IPS-11a (cell line): ENCODE results near the gene CNNM2.

Experiments
- H3K4me3 ChIP-seq: one replicate; pipeline ENCODE4 v1.5.1; 2013; ENCODE audit warnings: low read depth, low read length, control low read depth

The CNNM2 gene

DNA sequence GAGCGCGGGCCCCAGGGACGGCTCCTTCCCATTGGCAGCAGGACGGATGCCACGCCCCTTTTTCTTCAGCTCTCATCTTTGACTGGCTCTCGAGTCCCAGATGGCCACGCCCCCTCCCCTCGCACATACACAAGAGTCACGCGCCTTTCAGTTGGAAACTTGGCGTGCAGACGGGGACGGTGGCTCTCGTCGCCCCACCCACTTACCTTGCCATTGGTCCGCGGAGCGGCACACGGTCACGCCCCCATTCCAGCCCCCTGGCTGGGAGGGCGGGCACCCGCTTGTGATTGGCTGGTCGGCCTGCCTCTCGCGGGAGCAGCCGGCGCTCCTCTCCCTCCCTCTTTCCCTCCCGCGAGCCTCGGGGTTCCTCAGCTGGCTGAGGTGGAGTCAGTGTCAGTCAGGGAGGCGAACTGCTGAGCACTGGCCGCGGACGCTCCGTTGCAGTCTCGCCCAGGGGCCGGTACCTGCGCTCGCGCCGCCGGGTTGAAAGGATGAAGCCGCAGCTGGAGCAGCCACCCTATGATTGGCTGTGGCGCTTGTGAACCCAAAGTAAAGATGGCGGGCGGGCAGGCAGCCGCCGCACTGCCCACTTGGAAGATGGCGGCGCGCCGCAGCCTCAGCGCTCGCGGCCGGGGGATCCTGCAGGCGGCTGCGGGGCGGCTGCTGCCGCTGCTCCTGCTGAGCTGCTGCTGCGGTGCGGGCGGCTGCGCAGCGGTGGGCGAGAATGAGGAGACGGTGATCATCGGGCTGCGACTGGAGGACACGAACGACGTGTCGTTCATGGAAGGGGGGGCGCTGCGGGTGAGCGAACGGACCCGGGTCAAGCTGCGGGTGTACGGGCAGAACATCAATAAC lies at the start of gene CNNM2:
TSS of gene CNNM2 (plus strand) at position 333 of the 855 bp plus-strand sequence. CDS start at position 520, 187 bp downstream.
- H3K4me3 ChIP-seq = peak within 1 kb of the TSS; percentile 90

- peak overlapping the region; percentile 56 for H3K4me3 ChIP-seq
Observed at GRCh38 chr10:102868911-102869257, 49.2 kb upstream of the CNNM2 start.

DNA sequence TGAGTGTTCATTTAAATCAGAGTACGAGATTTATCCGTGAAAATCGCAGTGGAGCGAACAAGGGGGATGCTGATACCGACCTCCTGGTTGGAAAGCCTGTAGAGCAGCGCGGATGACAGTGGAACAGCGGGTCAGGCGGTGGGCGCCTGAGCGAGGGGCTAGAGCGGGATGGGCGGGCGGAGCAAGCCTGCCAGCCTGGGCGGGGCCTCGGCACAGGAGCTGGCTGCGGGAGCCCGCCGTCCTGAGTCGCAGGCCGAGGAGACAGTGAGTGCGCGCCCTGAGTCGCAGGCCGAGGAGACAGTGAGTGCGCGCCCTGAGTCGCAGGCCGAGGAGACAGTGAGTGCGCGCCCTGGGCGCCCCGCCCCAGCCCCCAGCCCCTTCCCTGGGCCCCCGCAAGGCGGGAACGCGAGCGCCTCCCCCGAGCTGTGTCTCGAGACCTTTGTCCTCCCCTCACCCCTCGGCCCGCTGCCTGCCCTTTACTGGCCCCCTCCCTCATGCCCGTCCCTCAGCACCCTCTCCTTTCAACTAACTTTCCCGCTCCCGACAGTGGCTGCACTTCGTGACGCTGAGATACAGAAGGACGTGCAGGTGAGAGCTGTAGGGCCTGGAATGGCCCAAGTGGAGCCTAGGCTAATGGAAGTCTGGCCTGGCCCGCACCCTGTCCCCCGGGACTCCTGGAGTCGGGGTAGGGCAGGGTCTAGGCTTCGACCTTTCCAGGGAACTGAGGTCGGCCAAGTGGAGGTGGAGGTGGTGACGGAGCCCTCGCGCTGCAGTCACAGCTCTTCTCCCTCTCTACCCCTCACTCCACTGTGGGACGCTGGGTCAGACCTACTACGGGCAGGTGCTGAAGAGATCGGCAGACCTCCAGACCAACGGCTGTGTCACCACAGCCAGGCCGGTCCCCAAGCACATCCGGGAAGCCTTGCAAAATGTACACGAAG lies 48.6 kb upstream of the CNNM2 start, which contains the start of gene AS3MT:
TSS of gene AS3MT (plus strand) at position 213 of the 941 bp plus-strand sequence. CDS start at position 336, 123 bp downstream.
- H3K4me3 ChIP-seq = peak within 1 kb of the TSS; percentile 56

DNA sequence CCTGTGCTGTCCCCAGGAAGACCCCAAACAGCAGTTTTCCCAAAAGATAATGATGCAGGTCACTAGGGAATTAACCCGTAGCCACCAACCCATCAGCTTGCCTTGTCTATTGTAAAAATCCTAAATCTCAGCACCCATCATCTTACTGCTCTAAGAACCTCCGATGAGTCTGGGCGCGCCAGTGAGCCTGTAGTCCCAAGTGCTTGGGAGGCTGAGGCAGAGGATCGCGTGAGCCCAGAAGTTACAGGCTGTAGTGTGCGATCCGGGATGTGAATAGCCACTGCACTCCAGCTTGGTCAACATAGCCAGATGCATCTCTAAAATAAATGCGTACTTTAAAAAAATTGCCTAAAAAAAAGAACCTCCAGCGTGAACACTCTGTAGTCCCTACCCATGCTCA lies 47.9 kb upstream of the CNNM2 start:
- peak overlapping the region; percentile 56 for H3K4me3 ChIP-seq

- H3K4me3 ChIP-seq = no peak overlapping the region
Observed at GRCh38 chr10:102872163-102872562, 45.9 kb upstream of the CNNM2 start.

GRCh38 chr10:102876747-102877153 lies 41.3 kb upstream of the CNNM2 start:
- no peak overlapping the region for H3K4me3 ChIP-seq

- no peak overlapping the region for H3K4me3 ChIP-seq
Observed at GRCh38 chr10:102878629-102879028, 39.5 kb upstream of the CNNM2 start.

- H3K4me3 ChIP-seq = no peak overlapping the region
Observed at GRCh38 chr10:102880256-102880655, 37.8 kb upstream of the CNNM2 start.

- H3K4me3 ChIP-seq = no peak overlapping the region
Observed at GRCh38 chr10:102888048-102888447, 30.0 kb upstream of the CNNM2 start.

DNA sequence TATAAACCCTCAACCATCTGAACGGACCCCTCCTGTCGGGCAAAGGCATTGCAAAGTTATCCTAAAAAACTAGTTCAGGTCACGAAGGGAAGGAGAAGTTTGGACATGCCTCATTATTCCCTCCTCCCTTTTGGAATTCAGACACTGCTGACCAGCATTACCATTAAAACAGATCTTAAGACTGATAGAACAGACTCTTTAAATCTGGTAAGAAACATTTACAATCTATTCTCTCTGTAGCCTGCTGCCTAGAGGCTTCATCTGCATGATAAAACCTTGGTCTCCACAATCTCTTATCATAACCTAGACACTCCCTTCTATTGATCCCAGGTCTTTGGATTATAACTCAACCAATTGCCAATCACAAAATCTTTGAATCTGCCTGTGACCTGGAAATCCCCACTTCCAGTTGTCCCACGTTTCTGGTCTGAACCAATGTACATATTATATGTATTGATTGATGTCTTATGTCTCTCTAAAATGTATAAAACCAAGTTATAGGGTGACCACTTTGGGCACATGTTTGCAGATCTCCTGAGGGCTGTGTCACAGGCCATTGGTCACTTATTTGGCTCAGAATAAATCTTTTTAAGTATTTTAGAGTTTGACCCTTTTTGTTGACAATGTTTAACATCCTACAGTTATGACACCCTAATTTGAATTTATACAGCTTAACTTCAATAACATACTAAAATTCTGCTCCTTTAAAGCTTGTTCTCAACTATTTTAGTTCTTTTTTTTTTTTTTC lies 23.5 kb upstream of the CNNM2 start:
- H3K4me3 ChIP-seq = no peak overlapping the region

- H3K4me3 ChIP-seq = no peak overlapping the region
Observed at GRCh38 chr10:102900006-102900405, 18.1 kb upstream of the CNNM2 start.

- H3K4me3 ChIP-seq = no peak overlapping the region
Observed at GRCh38 chr10:102904346-102904745, 13.7 kb upstream of the CNNM2 start.

- H3K4me3 ChIP-seq = no peak overlapping the region
Observed at GRCh38 chr10:102906507-102906906, 11.6 kb upstream of the CNNM2 start.

- H3K4me3 ChIP-seq = no peak overlapping the region
Observed at GRCh38 chr10:102914781-102915180, 3.3 kb upstream of the CNNM2 start.

DNA sequence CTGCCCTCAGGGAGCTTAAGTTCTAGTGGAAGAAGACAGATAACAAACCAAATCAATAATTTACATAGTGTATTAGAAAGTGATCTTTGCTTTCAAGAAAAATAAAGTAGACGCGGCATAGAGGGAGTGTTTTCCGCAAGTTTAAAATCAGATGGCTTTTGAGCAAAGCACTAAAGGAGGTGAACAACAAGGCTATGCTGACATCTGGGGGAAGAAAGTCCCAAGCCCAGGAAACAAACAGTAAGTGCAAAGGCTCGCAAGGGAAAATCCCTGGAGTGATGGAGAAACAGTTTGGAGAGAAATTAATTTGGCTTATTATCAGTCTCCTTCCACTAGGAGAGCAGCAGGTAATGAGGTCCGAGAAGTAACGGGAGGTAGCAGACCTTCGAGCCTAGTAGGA lies 1.9 kb upstream of the CNNM2 start:
- H3K4me3 ChIP-seq = no peak overlapping the region

- peak overlapping the region; percentile 50 for H3K4me3 ChIP-seq
Observed at GRCh38 chr10:102917314-102917961, 656 bp upstream of the CNNM2 start.

DNA sequence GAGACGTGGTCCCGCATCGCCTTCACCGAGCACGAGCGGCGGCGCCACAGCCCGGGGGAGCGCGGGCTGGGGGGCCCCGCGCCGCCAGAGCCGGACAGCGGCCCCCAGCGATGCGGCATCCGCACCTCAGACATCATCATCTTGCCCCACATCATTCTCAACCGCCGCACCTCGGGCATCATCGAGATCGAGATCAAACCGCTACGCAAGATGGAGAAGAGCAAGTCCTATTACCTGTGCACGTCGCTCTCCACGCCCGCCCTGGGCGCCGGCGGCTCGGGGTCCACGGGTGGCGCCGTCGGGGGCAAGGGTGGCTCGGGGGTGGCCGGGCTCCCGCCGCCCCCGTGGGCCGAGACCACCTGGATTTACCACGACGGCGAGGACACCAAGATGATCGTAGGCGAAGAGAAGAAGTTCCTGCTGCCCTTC lies 737 bp downstream of the CNNM2 start:
- peak overlapping the region; percentile 90 for H3K4me3 ChIP-seq

DNA sequence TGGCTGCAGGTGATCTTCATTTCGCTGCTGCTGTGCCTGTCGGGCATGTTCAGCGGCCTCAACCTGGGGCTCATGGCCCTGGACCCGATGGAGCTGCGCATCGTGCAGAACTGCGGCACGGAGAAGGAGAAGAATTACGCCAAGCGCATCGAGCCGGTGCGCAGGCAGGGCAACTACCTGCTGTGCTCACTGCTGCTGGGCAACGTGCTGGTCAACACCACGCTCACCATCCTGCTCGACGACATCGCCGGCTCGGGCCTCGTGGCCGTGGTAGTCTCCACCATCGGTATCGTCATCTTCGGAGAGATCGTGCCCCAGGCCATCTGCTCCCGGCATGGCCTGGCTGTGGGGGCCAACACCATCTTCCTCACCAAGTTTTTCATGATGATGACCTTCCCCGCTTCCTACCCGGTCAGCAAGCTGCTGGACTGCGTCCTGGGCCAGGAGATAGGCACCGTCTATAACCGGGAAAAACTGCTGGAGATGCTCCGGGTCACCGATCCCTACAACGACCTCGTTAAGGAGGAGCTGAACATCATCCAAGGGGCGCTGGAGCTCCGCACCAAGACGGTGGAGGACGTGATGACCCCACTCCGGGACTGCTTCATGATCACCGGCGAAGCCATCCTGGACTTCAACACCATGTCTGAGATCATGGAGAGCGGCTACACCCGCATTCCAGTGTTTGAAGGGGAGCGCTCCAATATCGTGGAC lies 1.3 kb downstream of the CNNM2 start:
- H3K4me3 ChIP-seq = peak overlapping the region; percentile 90

DNA sequence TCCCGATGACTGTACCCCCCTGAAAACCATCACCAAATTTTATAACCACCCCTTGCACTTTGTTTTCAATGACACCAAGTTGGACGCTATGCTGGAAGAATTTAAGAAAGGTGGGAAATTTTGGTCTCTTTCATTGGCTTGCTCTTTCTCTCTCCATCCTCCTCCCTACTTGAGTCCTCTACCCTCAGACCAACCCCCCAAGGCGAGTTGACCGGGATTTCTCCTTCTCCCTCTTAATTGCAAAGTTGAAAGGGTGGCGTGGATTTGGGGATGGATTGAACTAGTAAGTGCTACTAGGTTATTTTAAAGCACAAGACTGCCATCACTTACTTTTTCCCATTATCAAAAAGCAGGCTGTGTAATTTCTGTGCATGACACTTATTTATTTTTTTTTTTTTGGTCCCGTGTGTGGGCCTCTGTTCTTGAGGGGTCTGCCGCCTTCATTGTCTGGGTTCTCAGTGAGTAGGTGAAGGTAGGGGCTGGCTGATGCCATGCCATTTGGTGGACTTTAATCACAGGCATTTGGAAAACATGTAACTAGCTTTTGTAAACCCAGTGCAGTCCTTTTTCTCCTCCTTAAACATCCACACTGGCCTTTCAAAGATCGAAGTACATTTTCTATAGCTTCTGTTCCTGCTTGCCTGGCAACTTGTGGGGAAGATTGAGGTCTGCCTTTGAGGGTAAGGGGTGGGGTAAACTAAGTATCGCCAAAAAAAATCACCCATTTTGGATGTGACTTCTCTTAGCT lies 2.1 kb downstream of the CNNM2 start:
- H3K4me3 ChIP-seq = peak overlapping the region; percentile 90
